WTC11 (cell line): ENCODE measurements around the gene KCNG3. TPM values are rescaled to one million over a fixed set of nuclear protein-coding genes. Genes with fewer than 3 reads are reported as not detected.

Experiments
- ATAC-seq: fragments of 200-7000 bp; cut with Tn5 transposase; 2 replicates; pipeline ENCODE4 v1.10.0; 2021; ENCODE audit warnings: mild to moderate bottlenecking, moderate library complexity
- CTCF ChIA-PET: fragments of 300-600 bp; sonication (Branson Sonifier 250); formaldehyde crosslinking; loops from one replicate; lab custom pipeline; 2021; ENCODE audit warnings: antibody characterized with exemption; lab: Charles Lee
- POLR2A ChIA-PET: fragments of 350-600 bp; sonication (Branson Sonifier 250); formaldehyde crosslinking; loops from one replicate; lab custom pipeline; 2021; ENCODE audit warnings: antibody characterized with exemption; lab: Charles Lee
- DNase-seq: peaks from one replicate; pipeline ENCODE4 v3.0.0; 2021; ENCODE audit warnings: low spot score
- H3K27ac Mint-ChIP-seq: 2 replicates; pipeline ENCODE4 v1.8.0; 2021; ENCODE audit warnings: mixed read lengths
- H3K27me3 Mint-ChIP-seq: 2 replicates; pipeline ENCODE4 v1.8.0; 2021; ENCODE audit warnings: low read depth, mild to moderate bottlenecking, moderate library complexity, mixed read lengths
- H3K36me3 Mint-ChIP-seq: 2 replicates; pipeline ENCODE4 v1.8.0; 2021; ENCODE audit warnings: mixed read lengths
- H3K4me1 Mint-ChIP-seq: 2 replicates; pipeline ENCODE4 v1.8.0; 2022; ENCODE audit warnings: mixed read lengths
- H3K4me3 Mint-ChIP-seq: 2 replicates; pipeline ENCODE4 v1.8.0; 2021; ENCODE audit warnings: mild to moderate bottlenecking, moderate library complexity, mixed read lengths
- H3K9me3 Mint-ChIP-seq: 2 replicates; pipeline ENCODE4 v1.8.0; 2021; ENCODE audit warnings: mixed read lengths
- ELF4 ChIP-seq: sonication (generic); formaldehyde crosslinking; IDR thresholded peaks from 2 replicates; pipeline ENCODE4 v1.8.1; 2022; ENCODE audit warnings: low read depth, mild to moderate bottlenecking, moderate library complexity, missing genetic modification reagents
- GABPB1 ChIP-seq: sonication (generic); formaldehyde crosslinking; IDR thresholded peaks from 2 replicates; pipeline ENCODE4 v1.8.1; 2023; ENCODE audit warnings: mild to moderate bottlenecking, missing genetic modification reagents
- JUN ChIP-seq: sonication (generic); formaldehyde crosslinking; IDR thresholded peaks from 2 replicates; pipeline ENCODE4 v1.8.0; 2023; ENCODE audit warnings: mild to moderate bottlenecking, missing genetic modification reagents
- MXD4 ChIP-seq: fragments of 250-450 bp; sonication (Bioruptor Pico); IDR thresholded peaks from 2 replicates; pipeline ENCODE4 v1.8.0; 2021; ENCODE audit warnings: mild to moderate bottlenecking, moderate library complexity, borderline replicate concordance
- MYBL2 ChIP-seq: sonication (generic); formaldehyde crosslinking; IDR thresholded peaks from 2 replicates; pipeline ENCODE4 v1.8.1; 2023; ENCODE audit warnings: mild to moderate bottlenecking, moderate library complexity, missing genetic modification reagents
- RELA ChIP-seq: sonication (generic); formaldehyde crosslinking; IDR thresholded peaks from 2 replicates; pipeline ENCODE4 v1.8.1; 2022; ENCODE audit warnings: missing genetic modification reagents, mild to moderate bottlenecking, borderline replicate concordance
- RORB ChIP-seq: fragments of 250-450 bp; sonication (Bioruptor Pico); IDR thresholded peaks from 2 replicates; pipeline ENCODE4 v1.9.0; 2021; ENCODE audit warnings: mild to moderate bottlenecking
- SMAD3 ChIP-seq: sonication (generic); formaldehyde crosslinking; IDR thresholded peaks from 2 replicates; pipeline ENCODE4 v1.8.0; 2022; ENCODE audit warnings: missing genetic modification reagents, mild to moderate bottlenecking, borderline replicate concordance
- TCF7 ChIP-seq: sonication (generic); formaldehyde crosslinking; IDR thresholded peaks from 2 replicates; pipeline ENCODE4 v1.8.0; 2022; ENCODE audit warnings: mild to moderate bottlenecking, low read depth, missing genetic modification reagents, moderate library complexity
- TP53 ChIP-seq: sonication (generic); formaldehyde crosslinking; IDR thresholded peaks from 2 replicates; pipeline ENCODE4 v1.8.1; 2023; ENCODE audit warnings: mild to moderate bottlenecking, missing genetic modification reagents
- ZNF121 ChIP-seq: sonication (generic); formaldehyde crosslinking; IDR thresholded peaks from 2 replicates; pipeline ENCODE4 v1.8.0; 2023; ENCODE audit warnings: missing genetic modification reagents
- ZNF263 ChIP-seq: sonication (generic); formaldehyde crosslinking; IDR thresholded peaks from 2 replicates; pipeline ENCODE4 v1.8.1; 2022; ENCODE audit warnings: low read depth, mild to moderate bottlenecking, moderate library complexity, missing genetic modification reagents
- ZNF317 ChIP-seq: sonication (generic); formaldehyde crosslinking; IDR thresholded peaks from 2 replicates; pipeline ENCODE4 v1.8.1; 2023; ENCODE audit warnings: low read depth, mild to moderate bottlenecking, moderate library complexity, missing genetic modification reagents, borderline replicate concordance
- ZNF423 ChIP-seq: fragments of 250-450 bp; sonication (Bioruptor Pico); IDR thresholded peaks from 2 replicates; pipeline ENCODE4 v2.1.2; 2022; ENCODE audit warnings: mild to moderate bottlenecking, moderate library complexity
- total RNA-seq: library from RNA; stranded (reverse); gene quantifications from 3 replicates; pipeline ENCODE4 v1.2.3, GENCODE V29; 2021
- TF ChIP-seq, protein P1 (sequence below): fragments of 250-450 bp; sonication (Bioruptor Pico); IDR thresholded peaks from 2 replicates; pipeline ENCODE4 v2.1.2; 2022; ENCODE audit warnings: mild to moderate bottlenecking, moderate library complexity
- TF ChIP-seq, protein P2 (sequence below): fragments of 250-450 bp; sonication (Bioruptor Pico); IDR thresholded peaks from 2 replicates; pipeline ENCODE4 v1.8.0; 2021; ENCODE audit warnings: mild to moderate bottlenecking
- TF ChIP-seq, protein P3 (sequence below): fragments of 250-450 bp; sonication (Bioruptor Pico); conservative IDR thresholded peaks from 2 replicates; pipeline ENCODE4 v1.9.0; 2021; ENCODE audit warnings: mild to moderate bottlenecking
- TF ChIP-seq, protein P4 (sequence below): sonication (generic); formaldehyde crosslinking; IDR thresholded peaks from 2 replicates; pipeline ENCODE4 v1.8.0; 2022; ENCODE audit warnings: mild to moderate bottlenecking, missing genetic modification reagents
- TF ChIP-seq, protein P5 (sequence below): sonication (generic); formaldehyde crosslinking; IDR thresholded peaks from 2 replicates; pipeline ENCODE4 v1.8.0; 2022; ENCODE audit warnings: mild to moderate bottlenecking, missing genetic modification reagents
- TF ChIP-seq, protein P6 (sequence below): sonication (generic); formaldehyde crosslinking; IDR thresholded peaks from 2 replicates; pipeline ENCODE4 v1.8.1; 2022; ENCODE audit warnings: mild to moderate bottlenecking, moderate library complexity, missing genetic modification reagents
- TF ChIP-seq, protein P7 (sequence below): sonication (generic); formaldehyde crosslinking; IDR thresholded peaks from 2 replicates; pipeline ENCODE4 v1.8.1; 2022; ENCODE audit warnings: low read depth, mild to moderate bottlenecking, moderate library complexity, missing genetic modification reagents, borderline replicate concordance
- TF ChIP-seq, protein P8 (sequence below): fragments of 250-450 bp; sonication (Bioruptor Pico); IDR thresholded peaks from 2 replicates; pipeline ENCODE4 v1.9.0; 2021; ENCODE audit warnings: mild to moderate bottlenecking

KCNG3 gene
- total RNA-seq, 1 experiment from 2014 or later = 15.5 TPM

DNA sequence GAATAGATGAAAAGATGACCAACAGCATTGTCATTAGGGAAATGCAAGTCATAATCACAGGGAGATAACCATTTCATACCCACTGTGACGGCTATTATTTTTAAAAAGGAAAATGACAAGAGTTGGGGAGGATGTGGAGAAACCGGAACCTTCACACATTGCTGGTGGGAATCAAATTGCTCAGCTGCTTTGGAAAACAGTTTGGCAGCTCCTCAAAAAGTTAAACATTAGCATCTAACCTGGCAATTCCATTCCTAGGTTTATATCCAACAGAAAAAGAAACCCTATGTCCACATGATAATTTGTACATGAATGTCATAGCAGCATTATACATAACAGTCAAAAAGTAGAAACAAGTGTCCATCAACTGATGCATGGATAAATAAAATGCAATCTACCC is 58.2 kb downstream of the KCNG3 start:
- ATAC-seq = no peak
- H3K27me3 Mint-ChIP-seq = no peaks in the 10 kb centered on the region
- no peaks in the 10 kb centered on the region for H3K9me3 Mint-ChIP-seq
- H3K36me3 Mint-ChIP-seq = no peaks in the 10 kb centered on the region
- TF ChIP-seq JUN (CRISPR knock-in tag) (no peak), ZNF121 (CRISPR knock-in tag) (no peak), TP53 (CRISPR knock-in tag) (no peak), ELF4 (CRISPR knock-in tag) (no peak)
- TF ChIP-seq, protein P1, sequence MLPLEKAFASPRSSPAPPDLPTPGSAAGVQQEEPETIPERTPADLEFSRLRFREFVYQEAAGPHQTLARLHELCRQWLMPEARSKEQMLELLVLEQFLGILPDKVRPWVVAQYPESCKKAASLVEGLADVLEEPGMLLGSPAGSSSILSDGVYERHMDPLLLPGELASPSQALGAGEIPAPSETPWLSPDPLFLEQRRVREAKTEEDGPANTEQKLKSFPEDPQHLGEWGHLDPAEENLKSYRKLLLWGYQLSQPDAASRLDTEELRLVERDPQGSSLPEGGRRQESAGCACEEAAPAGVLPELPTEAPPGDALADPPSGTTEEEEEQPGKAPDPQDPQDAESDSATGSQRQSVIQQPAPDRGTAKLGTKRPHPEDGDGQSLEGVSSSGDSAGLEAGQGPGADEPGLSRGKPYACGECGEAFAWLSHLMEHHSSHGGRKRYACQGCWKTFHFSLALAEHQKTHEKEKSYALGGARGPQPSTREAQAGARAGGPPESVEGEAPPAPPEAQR (CRISPR knock-in tag) = no peak
- TF ChIP-seq, protein P2, sequence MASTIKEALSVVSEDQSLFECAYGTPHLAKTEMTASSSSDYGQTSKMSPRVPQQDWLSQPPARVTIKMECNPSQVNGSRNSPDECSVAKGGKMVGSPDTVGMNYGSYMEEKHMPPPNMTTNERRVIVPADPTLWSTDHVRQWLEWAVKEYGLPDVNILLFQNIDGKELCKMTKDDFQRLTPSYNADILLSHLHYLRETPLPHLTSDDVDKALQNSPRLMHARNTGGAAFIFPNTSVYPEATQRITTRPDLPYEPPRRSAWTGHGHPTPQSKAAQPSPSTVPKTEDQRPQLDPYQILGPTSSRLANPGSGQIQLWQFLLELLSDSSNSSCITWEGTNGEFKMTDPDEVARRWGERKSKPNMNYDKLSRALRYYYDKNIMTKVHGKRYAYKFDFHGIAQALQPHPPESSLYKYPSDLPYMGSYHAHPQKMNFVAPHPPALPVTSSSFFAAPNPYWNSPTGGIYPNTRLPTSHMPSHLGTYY = no peak
- ChIA-PET CTCF (no interaction called here), POLR2A (no interaction called here)
- no peaks in the 10 kb centered on the region for H3K4me1 Mint-ChIP-seq
- no peak for DNase-seq
- H3K4me3 Mint-ChIP-seq = no peak overlapping the region
- H3K27ac Mint-ChIP-seq = no peak overlapping the region

DNA sequence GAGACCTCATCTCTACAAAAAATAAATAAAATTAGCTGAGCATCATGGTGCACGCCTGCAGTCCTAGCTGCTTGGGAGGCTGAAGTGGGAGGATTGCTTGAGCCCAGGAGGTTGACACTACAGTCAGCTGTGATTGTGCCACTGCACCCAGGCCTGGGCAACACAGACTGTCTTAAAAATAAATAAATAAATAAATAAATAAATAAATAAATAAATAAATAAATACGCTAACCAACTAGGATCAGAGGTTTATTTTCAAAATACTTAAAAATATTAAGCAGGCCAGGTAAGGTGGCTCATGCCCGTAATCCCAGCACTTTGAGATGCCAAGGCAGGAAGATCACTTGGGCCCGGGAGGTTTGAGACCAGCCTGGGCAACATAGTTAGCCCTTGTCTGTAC is 63.6 kb downstream of the KCNG3 start:
- H3K4me1 Mint-ChIP-seq = peaks cover 6% of the 10 kb centered on the region
- CTCF ChIA-PET = interaction anchor here (0.9 kb wide), 1 partner anchor 27 kb away, joined by 4 read pairs; no protein-coding TSS in a partner anchor
- DNase-seq (no peak), ATAC-seq (no peak)
- POLR2A ChIA-PET = interaction anchor here (1.5 kb wide), 1 partner anchor 25 kb away, joined by 3 read pairs; no protein-coding TSS in a partner anchor
- no peaks in the 10 kb centered on the region for H3K9me3 Mint-ChIP-seq
- no peak overlapping the region for H3K4me3 Mint-ChIP-seq
- TF ChIP-seq, protein P3, sequence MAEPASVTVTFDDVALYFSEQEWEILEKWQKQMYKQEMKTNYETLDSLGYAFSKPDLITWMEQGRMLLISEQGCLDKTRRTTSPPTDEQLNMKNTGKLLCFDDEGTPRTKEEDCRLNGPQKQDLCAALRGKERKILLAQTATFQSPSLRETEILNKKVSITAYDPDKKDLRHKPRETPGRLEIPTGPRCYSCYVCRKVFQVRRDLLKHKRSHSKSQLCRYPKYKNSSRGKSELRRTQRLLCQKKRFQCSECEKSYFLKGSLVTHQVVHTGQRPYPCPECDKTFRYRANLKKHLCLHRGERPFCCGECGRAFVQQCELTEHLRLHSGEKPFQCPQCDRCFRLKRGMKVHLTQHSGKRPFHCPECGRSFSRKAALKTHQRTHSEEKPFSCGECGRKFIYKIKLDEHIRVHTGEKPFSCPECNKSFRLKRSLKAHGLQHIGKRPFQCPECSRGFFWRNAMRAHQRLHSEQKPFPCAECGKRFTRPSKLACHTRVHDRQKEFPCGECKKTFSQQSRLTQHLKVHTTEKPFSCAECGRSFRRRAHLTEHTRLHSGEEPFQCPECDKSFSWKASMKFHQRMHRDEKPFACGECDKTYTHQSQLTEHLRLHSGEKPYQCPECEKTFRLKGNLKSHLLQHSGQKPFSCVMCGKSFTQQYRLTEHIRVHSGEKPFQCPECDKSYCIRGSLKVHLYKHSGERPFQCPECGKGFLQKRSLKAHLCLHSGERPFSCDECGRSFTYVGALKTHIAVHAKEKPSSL (CRISPR knock-in tag) = no peak
- no peak for TF ChIP-seq TCF7 (CRISPR knock-in tag)
- no peak for TF ChIP-seq ZNF317 (CRISPR knock-in tag)
- no peak for TF ChIP-seq RORB (CRISPR knock-in tag)
- TF ChIP-seq, protein P4, sequence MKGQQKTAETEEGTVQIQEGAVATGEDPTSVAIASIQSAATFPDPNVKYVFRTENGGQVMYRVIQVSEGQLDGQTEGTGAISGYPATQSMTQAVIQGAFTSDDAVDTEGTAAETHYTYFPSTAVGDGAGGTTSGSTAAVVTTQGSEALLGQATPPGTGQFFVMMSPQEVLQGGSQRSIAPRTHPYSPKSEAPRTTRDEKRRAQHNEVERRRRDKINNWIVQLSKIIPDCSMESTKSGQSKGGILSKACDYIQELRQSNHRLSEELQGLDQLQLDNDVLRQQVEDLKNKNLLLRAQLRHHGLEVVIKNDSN (CRISPR knock-in tag) = no peak
- TF ChIP-seq, protein P5, sequence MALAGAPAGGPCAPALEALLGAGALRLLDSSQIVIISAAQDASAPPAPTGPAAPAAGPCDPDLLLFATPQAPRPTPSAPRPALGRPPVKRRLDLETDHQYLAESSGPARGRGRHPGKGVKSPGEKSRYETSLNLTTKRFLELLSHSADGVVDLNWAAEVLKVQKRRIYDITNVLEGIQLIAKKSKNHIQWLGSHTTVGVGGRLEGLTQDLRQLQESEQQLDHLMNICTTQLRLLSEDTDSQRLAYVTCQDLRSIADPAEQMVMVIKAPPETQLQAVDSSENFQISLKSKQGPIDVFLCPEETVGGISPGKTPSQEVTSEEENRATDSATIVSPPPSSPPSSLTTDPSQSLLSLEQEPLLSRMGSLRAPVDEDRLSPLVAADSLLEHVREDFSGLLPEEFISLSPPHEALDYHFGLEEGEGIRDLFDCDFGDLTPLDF = no peak
- no peak for TF ChIP-seq RELA (CRISPR knock-in tag)
- TF ChIP-seq, protein P6, sequence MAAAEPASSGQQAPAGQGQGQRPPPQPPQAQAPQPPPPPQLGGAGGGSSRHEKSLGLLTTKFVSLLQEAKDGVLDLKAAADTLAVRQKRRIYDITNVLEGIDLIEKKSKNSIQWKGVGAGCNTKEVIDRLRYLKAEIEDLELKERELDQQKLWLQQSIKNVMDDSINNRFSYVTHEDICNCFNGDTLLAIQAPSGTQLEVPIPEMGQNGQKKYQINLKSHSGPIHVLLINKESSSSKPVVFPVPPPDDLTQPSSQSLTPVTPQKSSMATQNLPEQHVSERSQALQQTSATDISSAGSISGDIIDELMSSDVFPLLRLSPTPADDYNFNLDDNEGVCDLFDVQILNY (CRISPR knock-in tag) = no peak
- TF ChIP-seq, protein P7, sequence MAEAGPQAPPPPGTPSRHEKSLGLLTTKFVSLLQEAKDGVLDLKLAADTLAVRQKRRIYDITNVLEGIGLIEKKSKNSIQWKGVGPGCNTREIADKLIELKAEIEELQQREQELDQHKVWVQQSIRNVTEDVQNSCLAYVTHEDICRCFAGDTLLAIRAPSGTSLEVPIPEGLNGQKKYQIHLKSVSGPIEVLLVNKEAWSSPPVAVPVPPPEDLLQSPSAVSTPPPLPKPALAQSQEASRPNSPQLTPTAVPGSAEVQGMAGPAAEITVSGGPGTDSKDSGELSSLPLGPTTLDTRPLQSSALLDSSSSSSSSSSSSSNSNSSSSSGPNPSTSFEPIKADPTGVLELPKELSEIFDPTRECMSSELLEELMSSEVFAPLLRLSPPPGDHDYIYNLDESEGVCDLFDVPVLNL = no peak
- TF ChIP-seq, protein P8, sequence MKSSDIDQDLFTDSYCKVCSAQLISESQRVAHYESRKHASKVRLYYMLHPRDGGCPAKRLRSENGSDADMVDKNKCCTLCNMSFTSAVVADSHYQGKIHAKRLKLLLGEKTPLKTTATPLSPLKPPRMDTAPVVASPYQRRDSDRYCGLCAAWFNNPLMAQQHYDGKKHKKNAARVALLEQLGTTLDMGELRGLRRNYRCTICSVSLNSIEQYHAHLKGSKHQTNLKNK = no peak
- TF ChIP-seq MXD4 (CRISPR knock-in tag) = no peak
- no peak for TF ChIP-seq SMAD3 (CRISPR knock-in tag)
- TF ChIP-seq GABPB1 (CRISPR knock-in tag) = no peak
- TF ChIP-seq ZNF423 (CRISPR knock-in tag) = no peak
- TF ChIP-seq ZNF263 = no peak
- TF ChIP-seq MYBL2 = no peak
- no peak overlapping the region for H3K27ac Mint-ChIP-seq
- H3K36me3 Mint-ChIP-seq = no peaks in the 10 kb centered on the region; the same call in 1 of the 2 replicates
- no peaks in the 10 kb centered on the region for H3K27me3 Mint-ChIP-seq
